SIG-M5 treated with dmso at 0.1 percent for 504 hours (cell line): Measurements from ENCODE around the gene TRAPPC2B.
A peak's percentile ranks its signal among the peaks of the same experiment; 100 is the strongest.

ENCODE experiments used
- DNase-seq: peaks from one replicate; lab custom pipeline; 2025; ENCODE audit not compliant: unreplicated experiment; lab: John Stamatoyannopoulos, UW

The TRAPPC2B gene

DNA sequence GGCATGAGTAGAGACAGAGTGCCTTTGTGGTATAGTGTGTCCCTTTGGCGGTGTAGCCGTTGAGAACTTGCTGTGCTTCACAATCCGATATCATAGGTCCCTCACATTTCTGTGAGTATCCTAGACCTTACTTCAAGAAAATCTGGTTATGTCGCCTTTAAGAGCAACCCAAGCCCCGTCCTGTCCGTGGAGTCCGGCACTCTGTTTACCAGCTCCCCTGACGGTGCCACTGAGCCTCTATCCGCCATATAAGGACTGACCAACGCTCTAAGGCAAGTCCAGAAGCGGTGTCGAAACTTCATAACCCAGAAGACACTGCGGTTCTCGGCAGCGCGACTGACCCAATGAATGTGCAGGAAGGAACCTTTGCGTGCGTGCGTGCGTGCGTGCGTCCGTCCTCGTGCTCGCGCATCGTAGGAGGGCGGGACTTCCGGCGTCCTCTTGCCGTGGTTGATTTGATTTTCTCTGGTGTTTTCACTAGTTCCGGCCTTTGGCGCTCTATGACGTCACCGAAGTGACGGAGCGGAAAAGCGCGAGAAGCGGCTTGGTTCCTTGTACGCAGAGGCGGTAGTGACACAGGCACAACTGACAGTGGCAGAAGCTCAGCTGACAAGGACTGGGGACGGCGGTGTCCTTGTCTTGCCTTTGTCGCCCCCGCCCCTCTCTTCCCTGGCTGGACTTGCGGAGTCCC lies at the start of gene TRAPPC2B, which contains the start of gene ZNF547:
Gene TRAPPC2B (plus strand): TSS at position 555 of the 691 bp plus-strand sequence. CDS start 1,283 bp downstream, outside the sequence.
Gene ZNF547 (plus strand): TSS at position 555 of the 691 bp plus-strand sequence. CDS start 5,005 bp downstream, outside the sequence.
- peak; percentile 90 for DNase-seq

DNA sequence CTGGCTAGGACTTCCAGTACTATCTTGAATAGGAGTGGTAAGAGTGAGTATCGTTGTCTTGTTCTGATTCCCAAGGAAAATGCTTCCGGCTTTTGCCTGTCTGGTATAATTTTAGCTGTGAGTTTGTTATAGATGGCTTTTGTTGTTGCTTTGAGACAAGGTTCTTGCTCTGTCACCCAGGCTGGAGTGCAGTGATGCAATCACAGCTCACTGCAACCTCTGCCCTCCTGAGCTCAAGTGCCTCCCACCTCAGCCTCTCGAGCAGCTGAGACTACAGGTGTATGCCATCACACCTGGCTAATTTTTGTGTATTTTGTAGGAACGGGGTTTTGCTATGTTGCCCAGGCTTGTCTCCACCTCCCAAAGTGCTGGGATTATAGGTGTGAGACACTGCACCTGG lies 49.2 kb upstream of the TRAPPC2B start:
- DNase-seq: no peak

DNA sequence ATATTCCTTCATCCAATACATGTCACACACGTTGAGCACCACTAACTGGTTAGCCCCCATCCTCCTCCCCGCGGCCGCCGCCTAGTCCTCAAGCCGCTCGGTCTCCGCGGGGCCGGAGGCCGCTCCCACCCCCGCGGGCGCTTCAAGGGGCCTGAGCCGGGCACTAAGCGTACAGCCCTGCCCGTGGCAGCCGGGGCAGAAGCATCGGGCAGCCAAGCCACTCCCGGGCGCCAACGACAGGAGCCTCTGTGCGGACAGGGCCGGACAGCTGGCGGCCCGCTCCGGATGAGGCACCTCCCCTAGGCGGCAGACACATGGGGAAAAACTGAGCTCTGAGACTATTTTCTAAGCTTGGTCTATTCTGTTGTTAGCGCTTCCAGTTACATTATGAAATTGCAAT lies 45.8 kb upstream of the TRAPPC2B start:
- DNase-seq: no peak

DNA sequence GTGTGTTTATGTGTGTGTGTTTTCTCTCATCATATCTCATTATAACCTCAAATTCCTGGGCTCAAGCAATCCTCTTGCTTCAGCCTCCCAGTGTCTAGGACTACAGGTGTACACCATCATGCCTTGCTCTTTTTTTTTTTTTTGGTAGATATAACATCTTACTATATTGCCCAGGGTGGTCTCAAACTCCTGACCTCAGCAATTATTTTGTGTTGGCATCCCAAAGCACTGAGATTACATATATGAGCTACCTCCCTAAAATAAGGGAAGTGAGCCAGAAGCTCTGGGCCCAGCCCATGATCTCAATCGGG lies 43.5 kb upstream of the TRAPPC2B start:
- no peak for DNase-seq

DNA sequence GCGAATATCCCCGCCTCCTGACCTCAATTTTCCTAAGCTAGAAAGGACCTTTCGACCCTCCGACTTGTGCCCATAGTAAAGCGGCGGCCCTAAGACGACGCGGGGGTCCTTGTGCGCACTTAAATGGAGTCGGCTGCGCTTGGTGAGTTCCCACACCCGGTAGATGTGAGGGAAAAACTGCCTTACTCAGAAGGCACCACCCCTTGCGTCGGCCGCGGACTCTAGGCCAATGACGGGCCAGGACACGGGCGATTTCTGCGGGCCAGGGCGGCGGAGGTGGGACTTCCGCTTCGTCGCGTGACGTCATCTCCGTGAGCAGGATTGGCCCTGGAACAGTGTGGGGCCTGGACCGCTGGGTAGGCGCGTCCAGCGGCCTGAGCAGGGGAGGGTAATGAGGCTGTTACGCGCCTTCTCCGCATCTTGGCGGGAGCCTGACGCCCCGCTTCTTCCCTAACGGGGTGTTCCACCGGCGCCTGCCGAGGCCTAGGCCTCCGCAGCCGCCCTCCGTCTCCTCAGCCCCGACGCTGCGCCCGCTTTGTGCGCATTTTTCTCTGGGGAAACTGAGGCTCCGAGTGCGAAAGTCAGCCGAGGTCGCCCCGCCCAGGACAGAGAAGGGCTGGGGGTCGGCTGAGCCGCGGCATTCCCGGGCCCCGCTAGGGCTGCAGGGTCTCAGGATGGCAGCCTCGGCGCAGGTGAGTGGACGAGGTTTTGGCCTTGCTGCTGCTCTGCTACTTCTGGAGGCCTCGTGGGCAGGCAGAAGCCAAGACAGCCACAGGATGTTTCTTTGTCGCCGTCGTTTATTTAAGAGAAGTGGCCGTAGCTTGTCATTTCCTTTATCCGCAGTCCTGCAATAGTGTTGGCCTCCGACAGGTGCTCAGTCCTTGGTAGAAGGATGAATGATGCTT lies 42.9 kb upstream of the TRAPPC2B start, which contains the start of gene ZNF543:
Gene ZNF543 (plus strand): TSS at position 293 of the 905 bp plus-strand sequence. CDS start 382 bp downstream, at position 675.
- DNase-seq: peak; percentile 90

DNA sequence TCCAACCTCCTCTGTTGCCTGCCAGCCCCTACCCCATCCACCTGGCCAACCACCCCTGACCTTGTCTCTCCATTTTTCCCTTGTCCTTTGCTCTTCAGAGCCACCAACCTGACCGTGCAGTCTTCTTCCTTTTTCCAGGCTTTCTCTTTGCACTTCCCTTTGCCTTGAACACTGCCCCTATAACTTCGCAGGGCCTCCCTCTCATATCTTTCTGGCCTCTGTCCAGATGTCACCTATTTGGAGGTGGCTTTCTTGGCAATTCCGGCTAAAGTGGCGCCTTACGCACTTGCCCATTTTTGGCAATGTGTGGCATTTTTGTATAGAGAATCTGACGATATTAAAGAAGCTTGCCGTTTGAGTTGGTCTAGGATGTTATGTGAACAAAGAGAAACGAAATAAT lies 42.2 kb upstream of the TRAPPC2B start:
- no peak for DNase-seq

DNA sequence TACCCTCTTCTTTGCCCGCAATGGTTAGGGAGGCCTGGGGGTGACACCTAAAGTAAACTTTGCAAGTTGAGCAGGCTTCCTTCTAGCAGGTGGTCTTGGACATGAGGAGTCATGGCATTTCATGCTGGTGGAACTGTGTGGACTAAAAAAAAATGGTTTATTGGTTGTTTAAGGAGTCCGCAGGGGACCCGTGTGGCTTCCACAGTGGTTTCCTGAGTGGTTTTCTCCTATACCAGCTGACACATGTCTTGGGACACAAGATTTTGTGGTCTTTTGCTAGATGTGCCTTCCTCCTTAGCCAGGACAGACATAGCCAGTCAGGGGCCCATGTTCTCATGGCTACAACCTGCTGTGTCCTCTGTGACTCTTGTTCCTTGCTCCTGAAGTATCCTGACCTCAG lies 41.6 kb upstream of the TRAPPC2B start:
- no peak for DNase-seq

DNA sequence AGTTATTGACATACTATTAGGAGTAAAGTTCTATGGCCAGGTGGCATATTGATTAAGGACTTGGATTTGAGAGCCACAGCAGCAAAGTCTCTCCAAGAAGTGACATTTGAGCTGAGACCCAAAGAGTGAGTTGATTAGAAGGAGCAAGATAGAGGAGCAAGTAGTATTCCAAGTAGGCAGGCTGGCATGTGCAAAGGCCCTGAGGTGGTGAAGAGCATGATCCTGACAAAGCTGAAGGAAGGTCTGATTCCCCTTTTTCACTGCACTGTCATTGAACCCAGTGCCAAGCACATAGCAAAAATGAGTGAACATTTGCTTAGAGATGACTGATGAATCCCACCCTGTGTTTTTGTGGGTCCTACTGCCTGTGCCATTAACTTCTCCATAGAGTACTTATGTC lies 38.4 kb upstream of the TRAPPC2B start:
- no peak for DNase-seq

DNA sequence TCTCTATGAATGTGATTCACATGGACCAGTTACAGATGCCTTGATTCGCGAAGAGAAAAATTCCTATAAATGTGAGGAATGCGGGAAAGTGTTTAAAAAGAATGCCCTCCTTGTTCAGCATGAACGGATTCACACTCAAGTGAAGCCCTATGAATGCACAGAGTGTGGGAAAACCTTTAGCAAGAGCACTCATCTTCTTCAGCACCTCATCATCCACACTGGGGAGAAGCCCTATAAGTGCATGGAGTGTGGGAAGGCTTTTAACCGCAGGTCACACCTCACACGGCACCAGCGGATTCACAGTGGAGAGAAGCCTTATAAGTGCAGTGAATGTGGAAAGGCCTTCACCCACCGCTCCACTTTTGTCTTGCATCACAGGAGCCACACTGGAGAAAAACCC lies 35.4 kb upstream of the TRAPPC2B start:
- no peak for DNase-seq

DNA sequence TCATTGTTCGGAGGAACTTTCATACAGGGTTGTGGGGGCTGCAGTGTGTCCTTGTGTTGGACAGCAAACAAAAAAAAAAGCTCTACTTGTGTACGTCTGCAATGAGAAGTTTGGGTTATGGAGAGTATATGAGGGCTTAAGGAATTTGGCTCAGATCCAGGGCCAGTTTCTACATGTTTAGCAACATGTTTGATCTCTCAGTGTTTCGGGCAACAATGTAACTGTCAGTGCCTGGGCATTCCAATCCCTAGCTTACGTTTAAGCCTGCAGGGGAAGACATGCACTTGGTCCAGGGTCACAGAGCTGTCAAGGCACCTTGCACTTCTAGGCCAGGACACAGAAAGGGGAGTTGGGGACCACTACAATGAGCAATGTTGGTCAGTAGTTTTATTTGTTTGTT lies 29.2 kb upstream of the TRAPPC2B start:
- DNase-seq: no peak

DNA sequence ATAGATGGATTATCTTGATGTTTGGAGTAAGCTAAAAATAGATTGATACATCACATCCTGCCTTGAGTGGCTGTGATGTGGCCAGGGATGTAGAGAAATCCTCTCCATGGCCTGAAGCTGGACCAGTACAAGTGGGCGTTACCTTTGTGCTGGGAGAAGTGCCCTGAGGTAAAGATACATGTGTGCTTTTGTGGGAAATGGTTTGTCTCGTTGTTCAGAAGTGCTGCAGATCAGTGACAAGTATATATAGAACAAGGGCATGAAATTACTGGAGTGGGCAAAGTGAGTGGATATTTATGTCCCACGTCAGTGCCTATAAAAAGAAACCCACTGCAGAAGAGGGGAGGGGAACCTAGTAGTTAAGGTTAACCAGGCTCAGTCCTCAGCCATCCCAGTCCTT lies 24.5 kb upstream of the TRAPPC2B start:
- no peak for DNase-seq

DNA sequence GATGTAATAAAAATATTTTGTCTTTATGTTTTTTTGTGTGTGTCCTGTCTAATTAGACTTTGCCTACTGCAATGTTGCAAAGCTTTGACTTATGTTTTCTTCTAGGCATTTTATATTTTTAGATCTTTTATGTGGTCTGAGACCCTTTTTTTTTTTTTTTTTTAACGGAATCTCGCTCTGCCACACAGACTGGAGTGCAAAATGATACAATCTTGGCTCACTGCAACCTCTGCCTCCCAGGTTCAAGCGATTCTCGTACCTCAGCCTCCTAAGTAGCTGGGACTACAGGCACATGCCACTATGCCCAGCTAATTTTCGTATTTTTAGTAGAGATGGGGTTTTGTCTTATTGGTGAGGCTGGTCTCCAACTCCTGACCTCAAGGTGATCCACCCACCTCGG lies 20.8 kb upstream of the TRAPPC2B start:
- DNase-seq: no peak

DNA sequence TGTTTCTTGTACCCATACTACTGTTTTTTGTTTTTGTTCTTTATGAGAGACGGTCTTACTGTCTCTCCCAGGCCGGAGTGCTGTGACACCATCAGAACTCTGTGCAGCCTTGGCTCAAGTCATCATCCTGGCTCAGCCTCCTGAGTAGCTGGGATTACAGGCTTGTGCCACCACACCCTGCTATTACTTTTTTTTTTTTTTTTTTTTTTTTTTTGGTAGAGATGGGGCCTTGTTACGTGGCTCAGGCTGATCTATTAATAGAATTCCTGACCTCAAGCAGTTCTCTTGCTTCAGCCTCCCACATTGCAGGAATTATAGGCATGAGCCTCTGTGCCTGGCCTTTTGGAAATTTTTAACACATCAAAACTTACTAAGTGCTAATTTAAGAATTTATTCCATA lies 15.2 kb upstream of the TRAPPC2B start:
- no peak for DNase-seq

DNA sequence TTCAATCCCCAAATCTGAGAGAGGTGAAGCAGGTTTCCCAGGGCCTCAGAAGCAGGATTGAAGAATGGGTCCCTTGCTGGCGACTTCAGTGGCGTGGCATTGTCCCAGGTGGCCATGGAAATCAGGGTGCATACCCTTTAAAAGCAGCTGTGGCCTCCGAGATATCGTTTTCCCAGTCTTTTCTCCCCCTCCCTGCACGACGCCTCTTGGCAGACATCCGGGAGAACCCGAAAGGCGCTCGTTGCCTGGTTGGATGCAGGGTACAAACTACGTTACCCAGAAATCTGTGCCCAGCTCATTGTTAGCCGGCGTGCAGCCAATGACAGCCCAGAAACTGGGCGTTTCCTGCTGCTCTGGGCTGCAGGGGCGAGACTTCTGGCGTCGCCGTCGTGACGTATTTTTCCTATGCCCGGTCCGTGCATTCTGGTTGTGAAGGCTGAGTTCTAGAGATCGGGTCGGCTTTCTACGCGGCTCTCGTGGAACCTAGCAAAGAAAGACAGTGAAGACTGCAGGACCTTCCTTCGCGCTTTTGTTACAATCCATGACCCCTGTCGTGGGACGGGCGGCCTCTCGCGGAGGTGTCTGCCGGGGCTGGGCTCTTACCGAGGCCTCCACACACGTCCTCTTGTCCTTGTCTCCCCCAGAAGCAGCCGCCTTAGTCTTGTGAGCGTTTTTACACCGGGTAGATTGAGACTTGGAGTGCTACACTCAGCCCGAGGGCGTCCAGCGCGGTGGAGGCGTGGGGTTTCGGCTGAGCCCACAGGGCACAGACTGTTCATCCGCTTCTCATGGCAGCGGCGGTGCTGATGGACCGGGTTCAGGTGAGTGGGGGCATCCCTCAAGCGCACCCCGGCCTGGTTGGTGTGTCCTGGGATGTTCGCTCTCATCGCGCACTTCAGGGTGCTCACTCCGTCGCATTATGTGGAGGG lies 12.2 kb upstream of the TRAPPC2B start, which contains the start of gene ZNF304:
Gene ZNF304 (plus strand): TSS at position 395 of the 929 bp plus-strand sequence. CDS start 394 bp downstream, at position 789.
- DNase-seq: peak; percentile 63

DNA sequence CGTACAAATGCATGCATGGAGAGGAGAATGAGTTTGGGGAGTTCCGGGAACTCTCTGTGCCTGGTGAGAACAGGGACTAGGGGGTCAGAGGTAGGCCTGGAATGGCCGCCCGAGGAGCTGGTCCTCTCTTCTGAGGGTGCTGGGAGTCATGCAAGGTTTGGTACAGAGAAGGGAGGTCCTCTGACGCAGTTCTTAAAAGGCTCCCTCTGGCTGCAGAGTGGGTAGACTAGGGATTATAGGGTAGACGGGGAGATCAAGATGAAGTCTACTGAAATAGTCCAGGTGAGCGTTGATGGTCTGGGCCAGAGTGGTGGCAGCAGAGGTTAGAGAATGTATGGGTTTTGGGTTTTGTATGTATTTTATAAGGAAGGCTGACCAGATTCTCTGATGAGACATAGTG lies 11.5 kb upstream of the TRAPPC2B start:
- DNase-seq: no peak

DNA sequence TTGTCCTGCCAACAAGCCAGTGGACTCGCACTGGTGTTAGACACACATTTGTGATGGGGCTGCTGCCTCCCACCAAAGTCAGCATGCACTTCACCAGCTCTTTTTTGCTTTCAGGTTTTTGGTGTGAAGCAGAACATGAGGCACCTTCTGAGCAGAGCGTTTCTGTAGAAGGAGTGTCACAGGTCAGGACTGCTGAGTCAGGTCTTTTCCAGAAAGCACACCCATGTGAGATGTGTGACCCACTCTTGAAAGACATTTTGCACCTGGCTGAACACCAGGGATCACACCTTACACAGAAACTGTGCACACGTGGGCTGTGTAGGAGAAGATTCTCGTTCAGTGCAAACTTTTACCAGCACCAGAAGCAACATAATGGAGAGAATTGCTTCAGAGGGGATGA lies 7.4 kb upstream of the TRAPPC2B start:
- DNase-seq: no peak

DNA sequence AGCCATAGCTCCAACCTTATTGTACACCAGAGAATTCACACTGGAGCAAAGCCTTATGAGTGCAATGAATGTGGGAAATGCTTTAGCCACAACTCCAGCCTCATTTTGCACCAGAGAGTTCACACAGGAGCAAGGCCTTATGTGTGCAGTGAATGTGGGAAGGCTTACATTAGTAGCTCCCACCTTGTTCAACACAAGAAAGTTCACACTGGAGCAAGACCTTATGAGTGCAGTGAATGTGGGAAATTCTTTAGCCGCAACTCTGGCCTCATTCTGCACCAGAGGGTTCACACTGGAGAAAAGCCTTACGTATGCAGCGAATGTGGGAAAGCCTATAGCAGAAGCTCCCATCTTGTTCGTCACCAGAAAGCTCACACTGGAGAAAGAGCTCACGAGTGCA lies 5.9 kb upstream of the TRAPPC2B start:
- no peak for DNase-seq

DNA sequence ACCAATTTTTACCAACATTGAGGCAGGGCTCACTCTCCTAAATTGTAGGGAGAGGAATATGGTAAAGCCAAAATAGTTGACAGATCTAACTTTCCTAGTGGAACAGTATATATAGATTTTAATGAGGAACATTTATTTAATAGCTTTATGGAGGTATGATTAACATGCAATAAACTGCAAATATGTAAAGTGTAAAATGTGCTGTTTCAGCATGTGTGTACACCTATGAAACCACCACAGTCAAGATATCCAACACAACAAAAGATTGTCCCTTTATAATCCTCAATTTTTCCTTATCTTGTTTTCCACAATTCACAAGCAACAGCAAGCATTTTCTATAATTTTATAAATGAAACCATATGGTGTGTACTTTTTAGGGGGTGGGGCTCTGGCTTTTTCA lies 4.1 kb upstream of the TRAPPC2B start:
- no peak for DNase-seq

DNA sequence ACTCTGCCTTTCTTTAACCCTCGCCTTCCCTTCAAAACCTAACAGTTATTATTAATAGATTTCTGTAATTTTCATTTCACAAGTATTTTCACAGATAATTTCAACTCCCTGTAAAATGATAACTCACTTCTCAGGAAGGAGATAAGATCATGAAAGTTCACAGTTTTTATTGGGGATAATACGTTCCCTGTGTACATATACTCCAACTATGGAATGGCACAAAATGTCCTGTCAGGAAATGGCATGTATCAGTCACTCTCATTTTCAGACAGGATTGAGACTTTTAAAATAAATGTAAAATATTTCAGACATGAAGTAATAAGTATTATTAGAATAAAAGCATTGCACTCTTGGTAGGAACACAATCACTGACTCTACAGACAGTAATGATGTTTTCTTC lies 932 bp upstream of the TRAPPC2B start:
- DNase-seq: no peak

DNA sequence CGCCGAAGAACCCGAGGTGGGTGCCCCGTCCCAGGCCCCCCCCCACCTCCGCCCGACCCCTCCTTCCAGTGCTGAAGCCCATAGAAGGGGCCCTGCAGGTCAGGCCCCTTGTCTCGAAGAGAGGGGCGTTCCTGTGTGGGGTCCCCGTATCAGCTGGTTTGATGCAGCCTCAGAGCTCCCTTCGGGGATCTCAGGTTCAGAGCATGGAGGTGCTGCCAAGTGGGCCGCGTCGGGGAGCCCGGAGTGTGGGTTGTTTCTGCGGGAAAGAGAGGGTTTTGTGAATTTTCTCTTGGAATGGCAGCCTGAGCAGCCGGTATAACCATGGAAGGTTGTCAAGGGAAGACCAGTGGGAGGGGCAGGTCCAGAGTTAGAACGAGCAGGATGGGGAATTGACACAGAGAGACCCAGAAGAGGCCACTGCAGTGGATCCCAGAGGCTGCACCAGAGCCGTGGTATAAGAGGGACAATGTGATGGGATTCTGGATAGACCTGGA lies 384 bp downstream of the TRAPPC2B start:
- no peak for DNase-seq

DNA sequence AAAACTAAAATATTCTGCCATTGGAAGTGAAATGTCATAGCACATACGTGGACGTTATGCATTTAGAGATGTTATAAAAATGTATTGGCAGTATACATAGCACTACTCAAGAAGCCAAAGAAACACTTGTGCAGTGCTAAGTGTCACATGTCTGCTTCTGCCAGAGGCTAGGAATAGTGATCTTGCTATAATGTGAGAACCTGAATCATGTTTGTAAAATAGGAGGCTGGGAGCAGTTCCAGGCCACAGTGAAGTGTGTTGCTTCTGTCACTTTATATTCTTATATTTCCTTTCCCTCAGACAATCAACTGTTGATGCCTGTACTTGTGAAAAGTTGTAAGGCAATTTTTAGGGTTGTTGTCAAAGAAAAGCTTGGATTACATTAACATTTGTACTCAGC lies 3.4 kb downstream of the TRAPPC2B start:
- no peak for DNase-seq
